ENCODE data around the gene TRPM1.

DNA sequence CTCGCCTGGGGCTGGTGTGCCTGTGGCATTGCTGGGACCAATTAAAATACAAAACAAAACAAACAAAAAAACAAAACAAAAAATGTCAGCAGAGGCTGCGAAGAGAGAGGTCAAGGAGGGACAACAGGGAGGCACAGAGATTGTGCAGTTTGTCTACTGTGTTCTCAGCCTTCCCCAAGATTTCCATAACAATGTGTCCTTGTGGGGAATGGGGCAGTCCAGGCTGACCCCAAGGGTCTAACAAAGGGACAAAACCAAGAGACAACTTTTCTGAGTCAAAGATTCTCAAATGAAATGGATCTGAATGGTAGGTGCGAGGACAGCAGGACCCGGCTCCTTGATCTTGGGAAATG lies 46.4 kb upstream of the TRPM1 start:
- no peak for TF ChIP-seq POLR2A (IDR thresholded peaks at IDR 0.05; ENCODE audit: low read length)
- no peak for TF ChIP-seq GATA1 (IDR thresholded peaks at IDR 0.05; ENCODE audit: low read depth, low read length)

Measured in erythroblast (primary cell).